Upper lobe of right lung (tissue), 1 donor: ENCODE data around the gene PPP1R36. TPM values are rescaled to one million over a fixed set of nuclear protein-coding genes. Genes with fewer than 3 reads are reported as not detected.

ENCODE experiments used
- ATAC-seq: fragments of 200-7000 bp; cut with Tn5 transposase; one replicate; pipeline ENCODE4 v1.9.1; 2020; ENCODE audit warnings: mild to moderate bottlenecking, moderate library complexity
- DNase-seq: peaks from one replicate; pipeline ENCODE4 v3.0.0-alpha.2; 2020
- H3K27ac ChIP-seq: fragments of 200-600 bp; one replicate; pipeline ENCODE4 v1.8.0; 2022
- H3K27me3 ChIP-seq: fragments of 200-600 bp; one replicate; pipeline ENCODE4 v1.8.0; 2022; ENCODE audit warnings: mild to moderate bottlenecking
- H3K36me3 ChIP-seq: fragments of 200-600 bp; one replicate; pipeline ENCODE4 v1.8.0; 2022
- H3K4me1 ChIP-seq: fragments of 200-600 bp; one replicate; pipeline ENCODE4 v1.8.0; 2022
- H3K4me3 ChIP-seq: fragments of 200-600 bp; one replicate; pipeline ENCODE4 v1.8.0; 2022; ENCODE audit warnings: mild to moderate bottlenecking
- H3K9me3 ChIP-seq: fragments of 200-600 bp; one replicate; pipeline ENCODE4 v1.8.0; 2022
- CTCF ChIP-seq: fragments of 200-600 bp; IDR thresholded peaks from one replicate; pipeline ENCODE4 v1.8.0; 2022; ENCODE audit warnings: antibody characterized with exemption
- intact Hi-C: fragments of 100-400 bp; cut with DNase I; formaldehyde crosslinking; loops from one replicate; pipeline ENCODE4 v1.11.0; 2022
- total RNA-seq: library from RNA; stranded (reverse); fragmentation: NEBNext Ultra II Directional; extraction: Animal tissue kit (Norgen Biotek cat#: 25700); gene quantifications from one replicate; pipeline ENCODE4 v1.2.1, GENCODE V29; 2021
- donor health status: DM: no; HTN: yes; CAD: no; lungs with severe emphysema.

The PPP1R36 gene
- total RNA-seq, 1 donor from 2014 or later, result 0.46 TPM

GRCh38 chr14:64507376-64508156 is 42.2 kb upstream of the PPP1R36 start:
- no peak for ATAC-seq
- no peaks in the 10 kb centered on the region for H3K27me3 ChIP-seq
- intact Hi-C loops, result no loop called here
- no peak overlapping the region for H3K27ac ChIP-seq
- H3K4me1 ChIP-seq, result peaks cover 51% of the 10 kb centered on the region
- no peak for TF ChIP-seq CTCF
- no peaks in the 10 kb centered on the region for H3K36me3 ChIP-seq
- no peak for DNase-seq
- H3K4me3 ChIP-seq, result no peak overlapping the region
- no peaks in the 10 kb centered on the region for H3K9me3 ChIP-seq

GRCh38 chr14:64508215-64508776 is 41.5 kb upstream of the PPP1R36 start:
- no peak overlapping the region for H3K27ac ChIP-seq
- no peak overlapping the region for H3K4me3 ChIP-seq
- TF ChIP-seq CTCF, result no peak
- no peaks in the 10 kb centered on the region for H3K27me3 ChIP-seq
- H3K9me3 ChIP-seq, result no peaks in the 10 kb centered on the region
- intact Hi-C loops, result no loop called here
- no peaks in the 10 kb centered on the region for H3K36me3 ChIP-seq
- H3K4me1 ChIP-seq, result peaks cover 51% of the 10 kb centered on the region
- DNase-seq (no peak), ATAC-seq (no peak)

- no peak for DNase-seq
- Histone ChIP-seq H3K27ac (no peak overlapping the region), H3K4me3 (no peak overlapping the region), H3K36me3 (no peaks in the 10 kb centered on the region), H3K27me3 (no peaks in the 10 kb centered on the region), H3K4me1 (peaks cover 51% of the 10 kb centered on the region), H3K9me3 (no peaks in the 10 kb centered on the region)
- no peak for ATAC-seq
- intact Hi-C loops, result no loop called here
- TF ChIP-seq CTCF, result no peak
Measured at GRCh38 chr14:64509036-64509435, 40.7 kb upstream of the PPP1R36 start.

- intact Hi-C loops, result no loop called here
- H3K27ac ChIP-seq, result peak overlapping the region; percentile 19
- no peak overlapping the region for H3K4me3 ChIP-seq
- peaks cover 57% of the 10 kb centered on the region for H3K4me1 ChIP-seq
- DNase-seq (no peak), ATAC-seq (peak; percentile 91)
- peak; percentile 94 for TF ChIP-seq CTCF
- H3K27me3 ChIP-seq, result no peaks in the 10 kb centered on the region
- H3K9me3 ChIP-seq, result no peaks in the 10 kb centered on the region
- no peaks in the 10 kb centered on the region for H3K36me3 ChIP-seq
Measured at GRCh38 chr14:64510825-64511671, 38.7 kb upstream of the PPP1R36 start.

GRCh38 chr14:64513271-64513670 is 36.5 kb upstream of the PPP1R36 start:
- Histone ChIP-seq H3K4me3 (no peak overlapping the region), H3K9me3 (no peaks in the 10 kb centered on the region), H3K27ac (no peak overlapping the region), H3K4me1 (peaks cover 43% of the 10 kb centered on the region), H3K27me3 (no peaks in the 10 kb centered on the region), H3K36me3 (no peaks in the 10 kb centered on the region)
- no peak for TF ChIP-seq CTCF
- intact Hi-C loops, result no loop called here
- ATAC-seq (no peak), DNase-seq (no peak)
